K562 (cell line): ENCODE measurements around the gene CDH6. TPM values are rescaled to one million over a fixed set of nuclear protein-coding genes. Genes with fewer than 3 reads are reported as not detected.

Source experiments
- ATAC-seq: fragments of 200-7000 bp; cut with Tn5 transposase; 3 replicates; pipeline ENCODE4 v1.9.1; 2020; ENCODE audit warnings: moderate library complexity
- BruUV-seq: library from RNA; stranded (reverse); fragments of 400-500 nt; replicated peaks from 2 replicates; lab custom pipeline; 2021; lab: Mats Ljungman, UMichigan
- CTCF ChIA-PET: fragments of 300-600 bp; formaldehyde crosslinking; extraction: SDS; loops from one replicate; lab custom pipeline; 2021; ENCODE audit warnings: low intra/inter-chr PET ratio; lab: Yijun Ruan, JAX
- POLR2A ChIA-PET: fragments of 300-600, 350-650 bp; sonication (Branson Sonifier 250); formaldehyde crosslinking; extraction: SDS; loops from one replicate; lab custom pipeline; 2021; ENCODE audit warnings: antibody characterized with exemption, inconsistent platforms; lab: Yijun Ruan, JAX
- DNase-seq, 4 experiments: peaks; one replicate each; pipeline versions ENCODE4 v3.0.0 to v3.0.0-alpha.2; 2011 to 2018; ENCODE audit warnings: low spot score in 3 of 4, mixed read lengths in 3 of 4; ENCODE audit errors: extremely low read depth in 1 of 4
- FAIRE-seq: peaks from 2 replicates; lab custom pipeline; 2011; peaks lifted over from hg19 to GRCh38; lab: Jason Lieb, UNC
- H2AFZ ChIP-seq: 2 replicates; pipeline ENCODE4 v1.6.0; 2011; ENCODE audit warnings: low read depth, low read length, control low read depth, inconsistent platforms
- H3K27ac ChIP-seq: fragments of 200-600 bp; 3 replicates; pipeline ENCODE4 v1.8.0; 2011; ENCODE audit warnings: low read depth, mild to moderate bottlenecking, control low read depth, inconsistent platforms, low read length, moderate library complexity, mixed read lengths; ENCODE audit errors: extremely low read depth
- H3K27me3 ChIP-seq, 2 experiments: fragments of 300-600 bp in 1 of 2; 2 replicates in 1 of 2; 3 replicates in 1 of 2; pipeline versions ENCODE4 v1.6.0 to v1.8.0; 2011; ENCODE audit warnings: inconsistent platforms in 2 of 2, low read length in 2 of 2, mild to moderate bottlenecking in 1 of 2, mixed read lengths in 1 of 2, moderate library complexity in 1 of 2; ENCODE audit not compliant: control insufficient read depth in 2 of 2, insufficient read depth in 2 of 2
- H3K36me3 ChIP-seq: fragments of 300-600 bp; 3 replicates; pipeline ENCODE4 v1.8.0; 2011; ENCODE audit warnings: mild to moderate bottlenecking, low read length, inconsistent platforms; ENCODE audit not compliant: control insufficient read depth, insufficient read depth
- H3K4me1 ChIP-seq, 2 experiments: fragments of 200-600 bp in 1 of 2; replicated peaks in 1 of 2; 2 replicates in 1 of 2; 3 replicates in 1 of 2; pipeline versions ENCODE4 v1.5.1 to v1.8.0; 2011; ENCODE audit warnings: inconsistent platforms in 2 of 2, low read length in 2 of 2, mild to moderate bottlenecking in 1 of 2, mixed read lengths in 1 of 2, moderate library complexity in 1 of 2; ENCODE audit not compliant: control insufficient read depth in 2 of 2, insufficient read depth in 2 of 2
- H3K4me2 ChIP-seq: 2 replicates; pipeline ENCODE4 v1.6.1; 2011; ENCODE audit warnings: low read length, control low read depth, inconsistent platforms, mixed read lengths; ENCODE audit not compliant: insufficient read depth
- H3K4me3 ChIP-seq: fragments of 200-600 bp; sonication (generic), shearing (Covaris generic); 2 replicates; pipeline ENCODE4 v1.5.1; 2016; ENCODE audit warnings: control low read depth, inconsistent platforms
- H3K79me2 ChIP-seq: fragments of 200-600 bp; 3 replicates; pipeline ENCODE4 v1.8.0; 2011; ENCODE audit warnings: low read length, inconsistent platforms; ENCODE audit not compliant: control insufficient read depth, insufficient read depth
- H3K9ac ChIP-seq, 2 experiments: 2 replicates each; pipeline versions ENCODE4 v1.6.0 to v1.6.1; 2011; ENCODE audit warnings: low read depth in 2 of 2, low read length in 2 of 2, control low read depth in 1 of 2, inconsistent platforms in 1 of 2, mild to moderate bottlenecking in 1 of 2, mixed read lengths in 1 of 2; ENCODE audit not compliant: insufficient read depth in 1 of 2
- H3K9me1 ChIP-seq: one replicate; pipeline ENCODE4 v1.6.0; 2011; ENCODE audit warnings: inconsistent platforms, mild to moderate bottlenecking, low read length, moderate library complexity; ENCODE audit not compliant: control insufficient read depth, insufficient read depth
- H3K9me3 ChIP-seq: replicated peaks from 2 replicates; pipeline ENCODE4 v1.5.1; 2011; ENCODE audit warnings: low read depth, low read length, inconsistent platforms; ENCODE audit not compliant: control insufficient read depth, insufficient read depth
- H4K20me1 ChIP-seq: replicated peaks from 2 replicates; pipeline ENCODE4 v1.6.1; 2011; ENCODE audit warnings: low read length, inconsistent platforms, mixed read lengths; ENCODE audit not compliant: control insufficient read depth, insufficient read depth
- C11orf30 ChIP-seq: fragments of 450-650 bp; IDR thresholded peaks from 2 replicates; pipeline ENCODE4 v1.6.1; 2016; ENCODE audit warnings: low read depth, mild to moderate bottlenecking
- EGR1 ChIP-seq: fragments of 450-650 bp; conservative IDR thresholded peaks from 2 replicates; pipeline ENCODE4 v1.6.1; 2017; ENCODE audit warnings: mild to moderate bottlenecking
- FOXA3 ChIP-seq, 2 experiments: fragments of 450-650 bp in 1 of 2; sonication (generic) in 1 of 2; formaldehyde crosslinking; IDR thresholded peaks in 1 of 2; conservative IDR thresholded peaks in 1 of 2; 2 replicates each; pipeline versions ENCODE4 v1.4.0 to v1.8.0; 2020 to 2022; ENCODE audit warnings: mild to moderate bottlenecking in 2 of 2, missing genetic modification reagents in 1 of 2
- GATAD2B ChIP-seq: fragments of 450-650 bp; IDR thresholded peaks from 2 replicates; pipeline ENCODE4 v1.6.1; 2017; ENCODE audit warnings: mild to moderate bottlenecking, borderline replicate concordance
- HMGN3 ChIP-seq: IDR thresholded peaks from 2 replicates; pipeline ENCODE4 v1.6.1; 2011; ENCODE audit warnings: borderline replicate concordance, low read depth, mild to moderate bottlenecking, mixed read lengths, low read length; ENCODE audit not compliant: insufficient read length; ENCODE audit errors: extremely low read depth
- NUFIP1 ChIP-seq: fragments of 450-650 bp; IDR thresholded peaks from 2 replicates; pipeline ENCODE4 v1.6.1; 2018; ENCODE audit not compliant: partially characterized antibody
- STAT5A ChIP-seq: IDR thresholded peaks from 2 replicates; pipeline ENCODE4 v1.6.1; 2012; ENCODE audit warnings: low read length, inconsistent platforms, borderline replicate concordance
- TBP ChIP-seq: optimal IDR thresholded peaks from 2 replicates; pipeline ENCODE3; 2011; ENCODE audit warnings: low read depth, low read length, improper control_type of control experiment
- ZNF316 ChIP-seq: fragments of 450-650 bp; IDR thresholded peaks from 2 replicates; pipeline ENCODE4 v1.6.1; 2016
- ZNF766 ChIP-seq: fragments of 200-800 bp; sonication (Bioruptor generic); conservative IDR thresholded peaks from 2 replicates; pipeline ENCODE4 v1.6.1; 2016; ENCODE audit warnings: missing genetic modification characterization, missing compliant biosample characterization
- WGBS: fragments of 100-300 bp; shearing (Covaris generic); methylation state at CpG from one replicate; pipeline ENCODE4 v1.1.6; 2016; ENCODE audit warnings: low coverage, mixed read lengths; ENCODE audit not compliant: insufficient coverage; ENCODE audit errors: missing lambda C conversion rate; 5-methylcytosine and 5-hydroxymethylcytosine counted together
- in situ Hi-C: fragments of 300-500 bp; cut with MboI; formaldehyde crosslinking; loops from 4 replicates; pipeline ENCODE4 v1.15.0; 2018; ENCODE audit warnings: inconsistent platforms, mixed read lengths
- intact Hi-C: fragments of 100-400 bp; cut with micrococcal nuclease; formaldehyde crosslinking; loops from 2 replicates; pipeline ENCODE4 v1.14.2; 2022
- polyA plus RNA-seq, 8 experiments: library from polyadenylated mRNA; depleted of rRNA in 4 of 8; stranded (reverse) in 5 of 8; unstranded in 3 of 8; fragments of >200 nt; fragmentation: Nextera tagmentation in 2 of 8; fragmentation: Illumina TruSeq in 1 of 8; extraction: Ambion mirVana in 2 of 8; extraction: Trizol in 1 of 8; gene quantifications; 2 replicates each; pipeline versions ENCODE4 v1.2.1 to v1.2.3, GENCODE V29; 2011 to 2014; ENCODE audit warnings: inconsistent platforms in 1 of 8, missing spikeins in 1 of 8
- total RNA-seq, 7 experiments: library from RNA; depleted of rRNA in 6 of 7; stranded (reverse); fragments of >200 nt in 6 of 7; fragmentation: Illumina TruSeq in 2 of 7; extraction: Trizol in 2 of 7; gene quantifications; 2 replicates each; pipeline versions ENCODE4 v1.2.1 to v1.2.3, GENCODE V29; 2011 to 2021; ENCODE audit warnings: low replicate concordance in 1 of 7

Gene CDH6
- total and polyA plus RNA-seq, 9 of the 15 experiments (the other 6 are each of a cell fraction or from before 2014, with no cell fraction given) = not detected

GRCh38 chr5:31366941-31367340 is 173.5 kb downstream of the CDH6 start (continued):
- TF ChIP-seq STAT5A (no peak), EGR1 (no peak), ZNF316 (peak; percentile 65), HMGN3 (no peak), ZNF766 (CRISPR knock-in tag) (no peak)

- ChIA-PET CTCF (no interaction called here), POLR2A (no interaction called here)
Measured at GRCh38 chr5:31372124-31372523, 178.6 kb downstream of the CDH6 start.

More at GRCh38 chr5:31372124-31372523, 178.6 kb downstream of the CDH6 start:
- no peaks in the 10 kb centered on the region for H3K36me3 ChIP-seq
- H4K20me1 ChIP-seq = no peaks in the 10 kb centered on the region
- H3K9me1 ChIP-seq = no peaks in the 10 kb centered on the region
- DNase-seq (no peak), FAIRE-seq (no peak), ATAC-seq (no peak)
- H3K27ac ChIP-seq = no peak overlapping the region
- no TSS peak for BruUV-seq
- H2AFZ ChIP-seq = no peak overlapping the region
- intact Hi-C loops = no loop called here
- in situ Hi-C loops = no loop called here
- H3K9ac ChIP-seq = no peak overlapping the region
- H3K4me2 ChIP-seq = no peak overlapping the region
- TF ChIP-seq FOXA3 (CRISPR knock-in tag; conservative IDR thresholded peaks at IDR 0.05 in 1 of 2, IDR thresholded peaks at IDR 0.05 in 1 of 2) (no peak), TBP (no peak), C11orf30 (no peak), NUFIP1 (no peak), GATAD2B (no peak)
- H3K9me3 ChIP-seq = no peaks in the 10 kb centered on the region
- H3K79me2 ChIP-seq = no peaks in the 10 kb centered on the region
- H3K27me3 ChIP-seq = peaks cover 0 to 15% of the 10 kb centered on the region in 2 experiments; a peak in 3 of 5 replicates
- no peak overlapping the region for H3K4me3 ChIP-seq
- no peaks in the 10 kb centered on the region; a peak in 1 of 5 replicates for H3K4me1 ChIP-seq
- WGBS = 0% methylated on average over 1 of the region's 1 CpG
